GM19351 (cell line): ENCODE data around the gene FRMD4A.
"Not testable (repeated sequence)": the region's sequence is repeated elsewhere in the genome, so short reads cannot be mapped to it uniquely, and the experiment has no call there.

Experiments
- ATAC-seq: cut with Tn5 transposase; IDR thresholded peaks from one replicate; pipeline ENCODE4 v1.9.1; 2021; ENCODE audit warnings: mild to moderate bottlenecking, moderate library complexity; ENCODE audit not compliant: unreplicated experiment

The FRMD4A gene

GRCh38 chr10:13803566-13804554 is 526.9 kb downstream of the FRMD4A start:
- ATAC-seq: no peak

- ATAC-seq: no peak
Observed at GRCh38 chr10:13801907-13802288, 528.8 kb downstream of the FRMD4A start.

- no peak for ATAC-seq
Observed at GRCh38 chr10:13801156-13801906, 529.4 kb downstream of the FRMD4A start.

GRCh38 chr10:13797164-13797563 is 533.6 kb downstream of the FRMD4A start:
- no peak for ATAC-seq

GRCh38 chr10:13795653-13796555 is 534.8 kb downstream of the FRMD4A start:
- ATAC-seq: no peak

GRCh38 chr10:13794992-13795612 is 535.6 kb downstream of the FRMD4A start:
- no peak for ATAC-seq

DNA sequence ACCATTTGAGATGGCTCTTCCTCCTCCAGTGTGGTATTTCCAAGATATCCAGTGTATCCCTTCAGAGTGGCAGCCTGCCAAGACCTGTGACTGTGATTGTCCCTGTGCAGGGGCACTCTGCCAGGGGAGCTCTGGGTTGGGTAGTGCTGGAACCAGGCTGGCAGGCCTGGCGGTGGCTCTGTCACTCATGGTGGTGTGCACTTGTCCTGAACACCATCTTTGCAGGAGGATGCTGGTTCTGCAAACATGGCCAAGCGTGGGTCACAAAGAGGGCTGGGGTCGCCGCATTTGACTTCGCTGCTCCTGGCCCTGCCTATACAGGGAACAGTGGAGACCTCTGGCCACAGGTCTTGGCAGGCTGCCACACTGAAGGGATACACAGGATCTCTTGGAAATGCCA is 538.7 kb downstream of the FRMD4A start:
- no peak for ATAC-seq

DNA sequence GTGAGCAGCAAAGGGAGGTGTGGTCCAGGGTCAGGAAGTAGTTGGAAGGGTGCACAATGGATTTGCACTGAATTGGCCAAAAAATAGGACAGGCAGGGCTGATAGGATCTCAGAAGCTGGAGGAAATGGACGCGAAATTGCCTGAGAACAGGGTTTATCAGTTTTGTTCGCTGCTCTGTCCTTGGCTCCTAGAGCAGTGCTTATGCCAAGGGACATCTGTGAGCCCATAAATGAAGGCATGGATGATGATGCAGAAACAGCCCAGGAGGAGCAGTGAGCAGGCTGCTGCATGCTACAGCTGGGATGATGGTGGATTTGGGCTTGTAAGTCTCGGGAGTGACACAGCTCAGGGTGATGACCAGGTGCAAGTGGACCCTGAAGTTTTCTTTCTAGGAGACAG is 539.2 kb downstream of the FRMD4A start:
- ATAC-seq: no peak

DNA sequence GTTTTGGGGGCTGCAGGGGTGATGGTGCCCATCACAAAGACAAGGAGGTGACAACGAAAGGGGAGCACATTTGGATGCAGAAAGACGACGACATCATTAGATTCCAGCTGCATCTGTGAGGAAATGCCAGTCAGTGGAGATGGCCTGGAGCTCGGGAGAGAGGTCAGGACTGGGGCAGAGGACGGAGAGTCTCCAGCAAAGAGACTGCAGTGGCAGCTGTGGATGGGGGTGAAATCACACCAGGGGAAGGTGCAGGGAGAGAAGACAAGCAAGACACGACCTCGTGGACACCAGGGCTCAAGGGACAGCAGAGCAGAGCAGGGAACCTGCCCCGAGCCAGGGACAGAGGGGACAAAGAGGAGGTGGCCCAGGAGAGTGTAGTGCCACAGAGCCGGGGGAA is 540.5 kb downstream of the FRMD4A start:
- ATAC-seq: no peak

GRCh38 chr10:13789448-13789829 is 541.3 kb downstream of the FRMD4A start:
- ATAC-seq: no peak

GRCh38 chr10:13788711-13789447 is 541.8 kb downstream of the FRMD4A start:
- ATAC-seq: no peak

- no peak for ATAC-seq
Observed at GRCh38 chr10:13788320-13788600, 542.5 kb downstream of the FRMD4A start.

- peak; percentile 76 for ATAC-seq
Observed at GRCh38 chr10:13787015-13787421, 543.7 kb downstream of the FRMD4A start.

GRCh38 chr10:13784067-13784466 is 546.7 kb downstream of the FRMD4A start:
- ATAC-seq: peak; percentile 66

GRCh38 chr10:13779748-13780147 is 551.0 kb downstream of the FRMD4A start:
- ATAC-seq: no peak

DNA sequence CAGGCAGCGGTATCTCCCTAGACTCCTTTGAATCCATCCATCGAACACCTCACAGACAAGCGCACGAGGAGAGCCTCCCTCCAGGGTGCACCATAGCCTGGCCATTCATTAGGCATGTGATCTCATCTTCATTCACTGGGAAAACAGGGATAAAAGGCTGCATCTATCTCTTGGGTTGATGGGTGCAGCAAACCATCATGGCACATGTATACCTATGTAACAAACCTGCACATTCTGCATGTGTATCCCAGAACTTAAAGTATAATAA is 552.1 kb downstream of the FRMD4A start:
- ATAC-seq: not testable (repeated sequence)

DNA sequence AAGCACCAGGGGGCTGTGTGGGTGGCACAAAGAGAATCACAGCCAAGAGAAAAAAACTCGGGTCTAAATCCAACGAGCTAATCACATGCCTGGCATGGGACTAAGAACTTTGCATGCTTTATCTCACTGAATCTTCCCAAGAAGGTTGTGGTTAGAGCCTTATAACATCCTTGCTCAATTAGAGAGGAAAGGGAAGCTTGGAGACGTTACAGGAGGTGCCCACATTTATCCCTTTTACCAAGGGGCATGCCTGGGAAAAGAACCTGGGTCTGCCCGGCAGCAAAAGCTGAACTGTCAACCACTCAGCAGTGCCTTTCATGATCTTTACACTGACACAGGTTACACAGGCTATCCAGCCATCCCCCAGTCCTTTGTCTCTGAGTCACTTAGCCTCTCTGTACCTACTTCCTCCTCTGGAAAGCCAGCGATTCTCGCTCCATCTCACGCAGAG is 553.8 kb downstream of the FRMD4A start:
- ATAC-seq: peak; percentile 82

DNA sequence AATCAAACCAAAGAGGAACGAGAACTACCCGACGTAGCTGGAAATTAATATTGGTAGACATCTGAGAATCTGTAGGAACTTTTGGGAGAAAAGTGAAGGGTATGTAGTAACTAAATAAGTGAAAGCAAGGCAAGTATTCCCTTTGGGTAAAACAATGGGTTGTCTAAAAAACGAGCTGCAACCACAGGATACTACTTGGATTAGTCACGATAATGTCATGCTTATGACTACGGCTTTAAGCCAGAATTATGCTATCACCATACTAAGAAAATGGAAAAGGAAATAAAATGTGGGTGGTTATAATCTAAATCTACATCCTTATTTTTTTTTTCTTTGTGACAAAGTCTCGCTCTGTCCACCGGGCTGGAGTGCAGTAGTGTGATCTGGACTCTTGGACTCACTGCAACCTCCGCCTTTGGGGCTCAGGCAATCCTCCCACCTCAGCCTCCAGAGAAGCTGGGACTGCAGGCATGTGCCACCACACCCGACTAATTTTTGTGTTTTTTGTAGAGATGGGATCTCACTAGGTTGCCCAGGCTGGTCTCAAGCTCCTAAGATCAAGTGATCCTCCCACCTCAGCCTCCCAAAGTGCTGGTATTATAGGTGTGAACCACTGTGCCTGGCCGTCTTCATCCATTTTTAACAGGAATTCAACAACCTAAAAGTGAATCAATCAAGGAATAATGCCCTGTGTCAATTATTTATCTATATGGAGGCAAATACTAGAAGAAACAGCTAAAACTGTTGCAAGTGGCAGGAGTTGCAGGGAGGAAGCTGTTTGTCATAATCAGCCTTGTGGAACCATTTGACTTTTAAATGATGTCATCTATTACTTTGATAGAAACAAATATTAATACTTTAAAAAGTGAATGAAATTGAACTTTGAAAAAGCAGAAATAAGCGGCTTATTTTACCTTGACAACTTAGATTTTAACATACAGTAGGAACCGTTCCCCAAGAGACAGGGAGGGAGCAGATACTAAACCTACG is 554.6 kb downstream of the FRMD4A start:
- no peak for ATAC-seq

- ATAC-seq: no peak
Observed at GRCh38 chr10:13774303-13774893, 556.3 kb downstream of the FRMD4A start.
